HG03432 (cell line): Measurements from ENCODE around the gene TFDP1.

Experiments
- ATAC-seq: cut with Tn5 transposase; IDR thresholded peaks from one replicate; pipeline ENCODE4 v1.9.1; 2021; ENCODE audit warnings: mild to moderate bottlenecking, moderate library complexity; ENCODE audit not compliant: unreplicated experiment

Gene TFDP1

DNA sequence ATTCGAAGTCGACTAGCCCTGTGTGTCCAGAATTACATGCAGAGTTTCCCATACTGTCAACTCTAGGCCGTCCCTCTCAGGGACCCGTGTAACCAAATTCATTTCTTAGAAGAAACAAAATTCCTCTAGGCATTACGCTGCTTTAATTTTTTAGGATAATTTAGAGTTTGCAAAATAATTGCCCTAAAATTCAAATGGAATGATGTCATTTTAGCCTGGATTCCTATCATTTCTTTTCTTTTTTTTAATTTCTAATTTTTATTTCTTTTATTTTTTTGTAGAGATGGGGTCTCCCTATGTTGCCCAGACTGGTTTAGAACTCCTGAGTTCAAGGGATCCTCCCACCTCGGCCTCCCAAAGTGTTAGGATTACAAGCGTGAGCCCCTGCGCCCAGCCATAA lies 74.8 kb downstream of the TFDP1 start:
- ATAC-seq: no peak

DNA sequence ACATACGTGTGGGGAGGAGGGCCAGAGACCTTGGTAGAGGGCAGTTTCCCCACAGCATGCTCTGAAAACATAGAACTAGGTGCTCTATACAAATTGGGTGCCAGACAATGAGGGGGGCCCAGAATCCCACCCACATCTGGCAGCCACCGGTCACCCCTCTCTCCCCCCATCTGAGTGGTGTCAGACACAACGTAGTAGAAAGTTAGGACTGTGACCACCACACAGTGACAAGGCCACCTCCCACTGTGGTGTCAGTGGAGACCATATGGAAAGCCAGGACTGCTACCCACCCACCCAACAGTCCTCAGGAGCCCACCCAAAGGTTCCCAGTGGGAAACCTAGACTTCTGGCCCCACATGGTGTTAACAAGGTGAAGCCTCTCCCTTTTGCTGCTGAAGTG lies 75.5 kb downstream of the TFDP1 start:
- ATAC-seq: no peak

DNA sequence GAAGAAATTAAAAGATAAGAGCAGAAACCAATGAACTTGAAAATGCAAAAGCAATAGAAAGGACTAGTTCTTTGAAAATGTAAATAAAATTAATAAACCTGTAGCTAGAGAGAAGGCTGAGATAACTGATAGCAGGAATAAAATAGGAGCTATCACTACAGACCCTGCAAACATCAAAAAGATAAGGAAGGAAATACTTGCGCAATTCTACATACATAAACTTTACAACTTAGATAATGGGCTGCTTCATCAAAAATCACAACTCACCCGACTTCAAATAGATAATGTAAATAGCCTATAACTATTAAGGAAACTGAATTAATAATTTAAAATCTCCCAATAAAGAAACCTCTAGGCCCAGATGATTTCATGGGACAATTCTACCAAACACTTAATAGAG lies 77.0 kb downstream of the TFDP1 start:
- ATAC-seq: no peak

DNA sequence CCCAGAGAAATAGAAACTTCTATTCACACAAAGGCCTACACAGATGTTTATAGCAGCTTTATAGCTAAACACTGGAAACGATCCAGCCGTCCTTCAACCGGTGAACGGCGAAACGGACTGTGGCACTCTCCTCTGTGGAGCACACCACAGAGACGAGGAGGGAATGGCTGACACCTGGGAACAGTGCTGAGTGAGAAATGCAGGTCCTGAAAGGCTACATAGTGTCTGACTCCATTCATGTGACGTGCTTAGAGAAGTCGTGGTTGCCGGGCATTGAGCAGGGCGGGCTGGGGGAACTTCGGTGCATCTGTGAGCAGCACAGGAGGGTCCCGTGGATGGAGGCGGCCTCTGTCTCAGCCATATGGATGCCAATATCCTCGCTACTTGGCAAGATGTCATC lies 79.4 kb downstream of the TFDP1 start:
- ATAC-seq: no peak

DNA sequence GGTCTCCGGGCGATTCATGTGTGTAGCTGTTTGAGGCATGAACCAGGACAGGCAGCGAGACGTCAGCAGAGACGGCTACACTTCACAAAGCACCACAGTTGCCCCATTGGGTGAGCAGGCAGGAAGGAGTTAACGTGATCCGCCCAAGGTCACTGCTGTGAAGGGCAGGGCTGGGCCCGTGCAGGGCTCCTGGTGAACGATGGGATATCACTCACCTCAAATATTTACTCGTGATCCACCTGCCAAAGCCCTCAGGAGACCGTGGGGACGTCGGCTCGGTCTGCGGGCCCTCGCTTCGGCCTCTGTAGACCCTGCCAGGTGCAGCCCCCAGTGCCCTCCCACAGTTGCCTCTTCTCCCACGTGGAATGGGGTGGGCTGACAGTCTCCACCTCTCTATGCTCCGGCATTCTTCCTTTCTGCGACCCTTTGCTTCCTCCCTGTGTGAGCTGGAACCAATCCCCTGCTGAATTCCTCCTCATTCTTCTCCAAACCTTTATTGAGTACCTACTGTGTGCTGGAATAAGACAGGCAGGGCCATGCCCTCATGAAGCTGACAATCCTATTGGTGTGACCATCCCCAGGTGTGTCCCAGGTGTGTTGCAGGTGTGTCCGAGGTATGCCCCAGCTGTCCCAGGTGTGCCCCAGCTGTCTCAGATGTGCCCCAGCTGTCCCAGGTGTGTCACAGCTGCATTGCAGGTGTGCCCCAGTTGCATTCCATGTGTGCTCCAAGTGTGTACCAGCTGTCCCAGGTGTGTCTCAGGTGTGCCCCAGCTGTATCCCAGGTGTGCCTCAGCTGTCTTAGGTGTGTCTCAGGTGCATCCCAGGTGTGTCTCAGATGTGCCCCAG lies 80.4 kb downstream of the TFDP1 start:
- ATAC-seq: no peak

DNA sequence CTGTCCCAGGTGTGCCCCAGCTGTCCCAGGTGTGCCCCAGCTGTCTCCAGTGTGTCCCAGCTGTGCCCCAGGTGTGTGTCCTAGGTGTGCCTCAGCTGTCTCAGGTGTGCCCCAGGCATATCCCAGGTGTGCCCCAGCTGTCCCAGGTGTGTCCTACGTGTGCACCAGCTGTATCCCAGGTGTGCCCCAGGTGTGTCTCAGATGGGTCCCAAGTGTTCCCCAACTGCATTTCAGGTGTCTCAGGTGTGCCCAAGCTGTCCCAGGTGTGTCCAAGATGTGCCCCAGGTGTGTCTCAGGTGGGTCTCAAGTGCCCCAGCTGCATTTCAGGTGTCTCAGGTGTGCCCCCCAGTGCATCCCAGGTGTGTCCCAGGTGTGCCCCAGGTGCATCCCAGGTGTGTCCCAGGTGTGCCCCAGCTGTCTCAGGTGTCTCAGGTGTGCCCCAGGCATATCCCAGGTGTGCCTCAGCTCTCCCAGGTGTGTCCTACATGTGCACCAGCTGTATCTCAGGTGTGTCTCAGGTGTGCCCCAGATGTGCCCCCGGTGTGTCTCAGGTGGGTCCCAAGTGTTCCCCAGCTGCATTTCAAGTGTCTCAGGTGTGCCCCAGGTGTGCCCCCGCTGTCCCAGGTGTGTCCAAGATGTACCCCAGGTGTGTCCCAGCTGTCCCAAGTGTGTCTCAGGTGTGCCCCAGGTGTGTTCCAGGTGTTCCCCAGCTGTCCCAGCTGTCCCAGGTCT lies 81.2 kb downstream of the TFDP1 start:
- ATAC-seq: no peak

DNA sequence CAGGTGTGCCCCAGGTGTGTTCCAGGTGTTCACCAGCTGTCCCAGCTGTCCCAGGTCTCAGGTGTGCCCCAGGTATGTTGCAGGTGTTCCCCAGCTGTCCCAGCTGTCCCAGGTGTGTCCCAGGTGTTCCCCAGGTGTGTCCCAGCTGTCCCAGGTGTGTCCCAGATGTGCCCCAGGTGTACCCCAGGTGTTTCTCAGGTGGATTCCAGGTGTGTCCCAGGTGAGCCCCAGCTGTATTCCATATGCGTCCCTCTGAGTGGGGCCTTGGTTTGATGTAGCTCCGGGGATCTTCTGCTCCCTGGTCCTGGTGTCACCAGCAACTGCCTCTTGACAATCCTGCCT lies 81.7 kb downstream of the TFDP1 start:
- ATAC-seq: no peak

DNA sequence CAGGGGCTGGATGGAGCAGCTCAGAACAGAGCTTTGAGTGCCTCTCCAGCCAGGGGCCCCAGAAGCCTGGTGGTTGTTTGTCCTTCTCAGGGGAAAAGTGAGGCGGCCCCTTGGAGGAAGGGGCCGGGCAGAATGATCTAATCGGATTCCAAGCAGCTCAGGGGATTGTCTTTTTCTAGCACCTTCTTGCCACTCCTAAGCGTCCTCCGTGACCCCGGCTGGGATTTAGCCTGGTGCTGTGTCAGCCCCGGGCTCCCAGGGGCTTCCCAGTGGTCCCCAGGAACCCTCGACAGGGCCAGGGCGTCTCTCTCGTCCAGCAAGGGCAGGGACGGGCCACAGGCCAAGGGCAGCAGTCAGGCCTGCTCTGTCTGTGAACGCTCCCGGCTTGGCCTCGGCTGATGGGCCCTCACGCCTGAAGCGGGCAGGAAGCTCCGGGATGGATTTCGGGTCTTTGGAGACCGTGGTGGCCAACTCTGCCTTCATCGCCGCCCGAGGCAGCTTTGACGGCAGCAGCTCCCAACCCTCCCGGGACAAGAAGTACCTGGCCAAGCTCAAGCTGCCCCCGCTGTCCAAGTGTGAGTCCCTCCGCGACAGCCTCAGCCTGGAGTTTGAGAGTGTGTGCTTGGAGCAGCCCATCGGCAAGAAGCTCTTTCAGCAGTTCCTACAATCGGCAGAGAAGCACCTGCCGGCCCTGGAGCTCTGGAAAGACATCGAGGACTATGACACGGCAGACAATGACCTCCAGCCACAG lies 82.6 kb downstream of the TFDP1 start, which contains the start of gene GRK1:
Gene GRK1 (plus strand): TSS at position 269 of the 751 bp plus-strand sequence. CDS start 168 bp downstream, at position 437.
- no peak for ATAC-seq

DNA sequence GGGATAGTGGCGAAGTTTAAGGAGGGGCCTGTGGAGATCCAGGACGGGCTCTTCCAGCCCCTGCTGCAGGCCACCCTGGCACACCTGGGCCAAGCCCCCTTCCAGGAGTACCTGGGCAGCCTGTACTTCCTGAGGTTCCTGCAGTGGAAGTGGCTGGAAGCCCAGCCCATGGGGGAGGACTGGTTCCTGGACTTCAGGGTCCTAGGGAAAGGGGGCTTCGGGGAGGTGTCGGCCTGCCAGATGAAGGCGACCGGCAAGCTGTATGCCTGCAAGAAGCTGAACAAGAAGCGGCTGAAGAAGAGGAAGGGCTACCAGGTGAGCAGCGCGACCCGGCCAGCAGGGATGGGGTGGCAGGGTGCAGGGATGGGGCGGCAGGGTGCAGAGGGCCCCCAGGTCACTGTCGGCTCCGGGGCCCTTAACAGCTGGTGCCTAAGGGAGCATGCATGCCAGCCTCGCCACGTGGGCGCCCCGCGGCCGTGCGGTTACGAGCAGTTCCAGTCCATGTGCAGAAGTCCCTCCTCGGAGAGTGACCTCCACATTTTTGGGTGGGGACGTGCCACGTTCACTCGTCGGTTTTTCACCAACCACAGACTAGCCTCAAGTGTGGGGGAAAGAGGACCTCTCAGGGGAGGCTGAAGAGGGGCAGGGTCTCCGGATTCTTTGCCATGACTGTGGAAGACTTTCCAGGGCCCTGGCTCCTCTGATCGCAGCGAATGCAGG lies 83.4 kb downstream of the TFDP1 start:
- ATAC-seq: no peak

DNA sequence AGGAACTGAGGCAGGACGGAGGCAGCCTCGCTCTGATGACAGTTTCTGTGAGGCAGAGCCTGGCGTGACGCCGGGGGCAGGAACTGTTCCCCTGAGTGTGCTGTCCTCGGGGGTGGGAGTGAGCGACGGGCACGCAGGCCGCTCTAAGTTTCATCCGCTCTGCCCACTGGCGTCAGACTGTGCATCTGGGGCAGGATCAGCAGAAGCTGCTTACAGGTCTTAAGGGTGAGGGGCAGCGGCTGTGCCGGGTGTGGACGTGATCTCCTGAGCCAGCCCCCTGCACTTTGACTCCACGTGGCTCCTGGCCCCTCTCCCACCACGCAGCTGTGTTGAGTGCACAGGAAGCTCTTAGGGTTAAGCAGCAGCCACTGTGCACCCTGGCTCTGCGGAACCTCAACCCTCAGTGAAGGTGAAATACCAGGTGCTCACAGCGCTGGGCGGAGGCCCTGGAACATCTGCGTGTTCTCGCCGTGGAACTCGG lies 84.0 kb downstream of the TFDP1 start:
- no peak for ATAC-seq

DNA sequence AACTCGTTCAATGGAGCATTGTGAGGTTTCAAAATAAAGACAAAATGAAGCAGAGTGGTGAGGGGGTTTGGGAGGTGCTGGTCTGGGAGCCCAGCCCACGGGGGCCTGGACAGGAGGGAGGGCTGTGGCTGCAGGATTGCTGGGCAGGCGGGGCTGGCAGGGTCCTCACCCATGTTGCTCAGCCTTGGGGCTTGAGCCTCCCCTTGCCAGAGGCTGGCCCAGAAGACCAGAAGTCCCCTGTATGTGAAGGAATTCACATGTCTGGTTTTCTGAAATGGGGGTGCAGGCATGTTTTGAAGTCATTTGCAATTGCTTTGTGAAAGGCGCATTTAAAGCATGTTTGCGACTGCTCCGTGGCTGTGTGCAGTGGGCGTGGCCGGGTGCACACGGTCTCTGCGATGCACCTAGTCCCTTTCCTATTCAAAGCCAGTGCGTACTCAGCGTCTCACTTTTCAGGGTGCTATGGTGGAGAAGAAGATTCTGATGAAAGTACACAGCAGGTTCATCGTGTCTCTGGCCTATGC lies 84.7 kb downstream of the TFDP1 start:
- no peak for ATAC-seq

DNA sequence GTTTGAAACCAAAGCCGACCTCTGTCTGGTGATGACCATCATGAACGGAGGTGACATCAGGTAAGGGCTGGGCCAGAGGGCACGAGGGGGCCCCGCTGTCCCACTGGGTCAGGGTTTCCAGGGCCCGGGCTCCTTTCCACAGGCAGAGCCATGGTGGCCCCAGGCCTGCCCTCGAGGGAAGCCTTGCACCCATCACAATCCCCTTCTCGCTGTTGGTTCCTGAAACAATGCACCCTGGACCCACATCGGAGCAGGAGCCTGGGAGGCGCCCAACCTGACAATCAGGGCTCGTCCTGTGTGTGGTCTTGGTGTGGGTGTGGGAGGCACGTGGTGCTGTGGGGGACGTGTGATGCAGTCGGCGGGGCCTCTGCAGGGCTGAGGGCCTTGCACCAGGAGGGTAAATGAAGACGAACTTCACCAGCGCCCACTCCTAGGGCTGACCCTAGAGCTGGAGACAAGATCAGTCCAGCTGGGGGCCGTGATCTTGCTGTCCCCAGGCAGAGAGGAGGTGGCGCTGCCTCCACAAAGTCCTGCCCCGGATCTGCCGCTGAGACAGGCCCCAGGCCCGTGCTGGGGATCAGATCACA lies 85.3 kb downstream of the TFDP1 start:
- ATAC-seq: no peak

DNA sequence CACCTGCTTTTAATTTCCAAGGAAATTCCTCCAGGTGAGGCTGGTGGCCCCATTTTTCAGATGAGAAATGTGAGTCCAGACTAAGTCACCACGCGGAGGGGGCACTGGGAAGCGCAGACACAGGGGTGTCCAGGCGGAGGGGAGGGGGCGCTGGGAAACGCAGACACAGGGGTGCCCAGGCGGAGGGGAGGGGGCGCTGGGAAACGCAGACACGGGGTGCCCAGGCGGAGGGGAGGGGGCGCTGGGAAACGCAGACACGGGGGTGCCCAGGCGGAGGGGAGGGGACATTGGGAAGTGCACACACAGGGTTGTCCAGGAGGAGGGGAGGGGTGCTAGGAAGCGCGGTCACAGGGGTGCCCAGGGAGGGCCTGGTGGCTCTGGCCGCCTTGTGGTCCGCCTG lies 86.0 kb downstream of the TFDP1 start:
- ATAC-seq: no peak

DNA sequence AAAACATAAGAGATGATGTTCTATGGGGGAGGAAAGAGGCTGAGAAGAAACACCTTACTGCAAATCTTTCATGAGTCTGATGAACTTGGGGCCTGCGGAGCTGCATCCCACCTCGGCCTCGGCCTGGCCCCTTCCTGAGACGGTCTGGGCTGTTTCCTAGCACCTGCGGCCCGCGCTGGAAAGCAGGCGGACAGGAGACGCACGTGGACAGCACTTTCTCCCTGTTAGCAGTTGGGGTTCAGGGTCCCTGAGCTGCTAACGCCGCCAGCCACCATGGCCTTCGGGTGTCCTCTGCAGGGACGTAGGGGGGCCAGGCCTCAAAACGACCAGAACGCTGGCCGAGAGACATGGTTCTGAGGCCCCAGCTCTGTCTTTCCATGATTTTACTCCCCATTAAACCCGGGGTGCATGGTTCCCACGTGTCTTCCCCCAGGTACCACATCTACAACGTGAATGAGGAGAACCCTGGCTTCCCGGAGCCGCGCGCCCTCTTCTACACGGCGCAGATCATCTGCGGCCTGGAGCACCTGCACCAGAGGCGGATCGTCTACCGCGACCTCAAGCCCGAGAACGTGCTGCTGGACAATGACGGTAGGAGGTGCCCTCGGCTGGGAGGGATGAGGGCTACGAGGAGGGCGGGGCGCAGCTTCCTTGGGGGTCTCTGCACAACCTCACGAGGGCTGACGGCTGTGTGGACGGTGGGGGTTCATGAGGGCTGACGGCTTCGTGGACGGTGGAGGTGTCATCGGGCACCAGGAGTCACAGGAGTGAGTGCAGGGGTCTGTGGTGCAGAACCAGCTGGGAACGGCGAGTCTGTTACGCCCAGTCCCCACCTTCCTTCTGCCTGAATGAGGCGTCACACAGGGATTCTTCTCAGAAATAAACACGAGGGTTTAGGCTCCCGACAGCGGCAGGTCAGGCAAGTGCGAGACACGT lies 86.8 kb downstream of the TFDP1 start:
- no peak for ATAC-seq

DNA sequence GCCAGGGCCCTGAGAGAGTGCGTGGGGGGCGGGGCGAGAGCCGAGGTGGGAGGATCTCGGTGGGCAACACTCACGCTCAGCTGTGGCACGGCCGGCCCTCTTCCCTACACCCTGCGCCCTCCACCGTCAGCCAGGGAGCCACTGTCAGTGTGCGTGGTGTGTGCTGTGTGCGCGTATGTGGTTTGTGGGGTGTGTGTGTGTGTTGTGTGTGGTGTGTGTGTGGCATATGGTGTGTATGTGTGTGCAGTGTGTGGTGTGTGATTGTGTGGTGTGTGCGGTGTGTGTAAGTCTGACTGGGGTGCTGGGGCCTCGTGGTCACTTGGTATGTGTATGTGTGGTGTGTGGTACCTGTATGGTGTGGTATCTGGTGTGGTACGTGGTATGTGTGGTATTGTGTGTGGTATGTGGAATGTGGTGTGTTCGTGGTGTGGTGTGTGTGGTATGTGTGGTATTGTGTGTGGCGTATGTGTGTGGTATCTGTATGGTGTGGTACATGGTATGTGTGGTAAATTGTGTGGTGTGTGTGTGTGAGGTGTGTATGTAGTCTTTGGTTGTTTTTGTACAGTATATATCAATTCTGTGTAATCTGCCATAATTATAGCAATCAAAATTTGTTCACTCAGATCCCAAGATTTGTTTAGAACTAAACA lies 87.6 kb downstream of the TFDP1 start:
- no peak for ATAC-seq
